ENCODE results near the gene GIPC3.
A peak's percentile ranks its signal among the peaks of the same experiment; 100 is the strongest.
"Not testable (repeated sequence)": the region's sequence is repeated elsewhere in the genome, so short reads cannot be mapped to it uniquely, and the experiment has no call there.

Gene GIPC3

DNA sequence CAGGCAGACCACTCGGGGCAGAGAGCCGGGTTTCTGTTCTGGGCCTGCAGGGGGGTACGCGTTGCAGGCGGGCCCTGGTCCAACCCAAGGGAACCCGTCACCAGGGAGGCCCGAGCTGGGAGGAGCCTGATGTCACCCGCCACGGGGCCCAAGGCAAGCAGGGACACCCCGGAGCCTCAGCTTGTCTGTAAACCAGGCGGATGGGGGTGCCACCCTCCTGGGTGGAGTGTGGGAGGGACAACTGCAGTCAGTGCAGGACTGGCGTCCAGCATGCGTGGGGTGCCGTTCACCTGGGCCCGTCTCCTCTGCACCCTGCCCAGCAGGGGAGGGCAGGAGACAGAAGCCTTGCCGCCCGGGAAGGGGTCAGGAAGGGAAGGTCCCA is 34.3 kb downstream of the GIPC3 start:
- no peak for DNase-seq

DNA sequence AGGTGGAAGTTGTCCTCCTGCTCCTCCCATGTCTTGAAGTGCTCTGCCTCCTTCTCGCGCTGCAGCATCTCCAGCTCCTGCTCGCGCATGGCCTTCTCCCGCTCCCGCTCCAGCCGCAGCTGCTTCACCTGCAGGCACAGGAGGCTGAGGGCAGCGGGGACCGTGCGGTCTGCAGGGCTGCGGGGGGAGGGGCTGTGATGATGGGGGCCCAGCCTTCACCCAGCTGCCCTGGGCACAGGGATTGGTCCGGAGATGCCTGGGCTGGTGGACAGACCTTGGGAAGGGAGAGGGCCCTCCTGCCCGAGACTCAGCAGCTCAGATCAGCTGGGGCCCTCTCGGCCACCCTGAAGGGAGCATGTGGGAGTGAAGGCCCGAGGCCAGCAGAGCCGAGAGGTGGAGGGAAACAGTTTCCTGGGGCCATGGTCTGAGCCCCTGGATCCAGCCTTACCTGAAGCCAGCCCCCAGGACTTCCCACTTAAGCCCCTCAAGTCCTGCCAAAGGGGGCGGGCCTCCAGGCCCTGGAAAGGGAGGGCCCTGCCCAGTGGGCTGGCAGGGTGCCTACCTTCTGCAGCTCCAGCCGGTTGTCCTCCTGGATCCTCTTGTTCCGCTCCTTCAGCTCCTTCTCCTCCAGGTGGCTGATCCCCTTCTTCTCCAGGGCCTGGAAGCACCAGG is 35.0 kb downstream of the GIPC3 start:
- DNase-seq: no peak

DNA sequence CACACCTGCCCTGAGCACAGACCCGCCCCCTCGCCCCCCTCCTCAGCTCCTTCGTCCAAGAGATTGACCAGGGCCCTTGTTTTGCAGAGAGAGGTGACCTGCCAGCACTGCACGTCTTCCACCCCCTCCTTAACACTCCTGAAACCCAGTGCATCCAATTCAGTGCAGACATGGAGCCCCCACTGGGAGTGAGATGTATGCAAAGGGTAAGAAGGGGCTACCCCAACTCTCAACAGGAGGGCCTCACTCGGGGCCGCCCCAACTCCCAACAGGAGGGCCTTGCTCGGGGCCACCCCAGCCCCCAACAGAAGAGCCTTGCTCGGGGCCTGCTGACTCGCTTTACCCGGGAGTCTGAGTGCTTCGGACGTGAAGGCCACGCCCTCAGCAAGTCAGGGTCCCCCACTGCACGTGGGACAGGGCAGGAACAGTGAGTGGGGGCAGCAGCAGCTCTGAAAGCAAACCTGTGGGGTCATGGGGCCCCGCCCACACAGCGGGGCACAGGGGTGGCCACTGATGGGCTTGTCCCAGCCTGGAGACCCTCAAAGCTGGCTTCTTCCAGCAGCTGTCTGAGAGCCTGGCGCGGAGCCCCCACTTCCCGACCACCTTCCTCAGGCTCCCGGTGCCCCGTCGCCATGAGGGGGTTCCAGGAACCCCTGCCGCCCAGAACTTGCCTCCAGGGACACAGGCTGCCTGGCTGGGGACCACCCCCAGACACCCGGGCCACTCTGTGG is 35.7 kb downstream of the GIPC3 start:
- DNase-seq: no peak

DNA sequence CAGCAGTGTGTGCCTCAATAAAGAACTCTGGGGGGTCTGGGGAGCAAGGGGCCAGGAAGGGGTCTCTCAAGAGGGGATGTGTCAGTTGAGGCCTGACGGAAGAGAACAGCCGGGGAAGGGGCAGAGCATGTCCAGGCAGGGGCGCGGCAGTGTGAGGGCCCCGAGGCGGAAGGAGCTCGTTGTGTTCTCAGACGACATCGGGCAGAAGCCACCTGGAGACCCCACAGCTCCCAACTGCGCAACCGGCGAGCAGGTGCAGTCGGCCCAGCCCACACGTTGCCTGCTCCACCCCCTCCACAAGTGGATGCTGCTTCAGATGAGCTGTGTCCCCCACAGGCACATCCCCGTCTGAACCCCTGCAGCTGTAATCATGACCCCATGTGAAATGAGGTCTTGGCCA is 36.4 kb downstream of the GIPC3 start:
- no peak for DNase-seq

DNA sequence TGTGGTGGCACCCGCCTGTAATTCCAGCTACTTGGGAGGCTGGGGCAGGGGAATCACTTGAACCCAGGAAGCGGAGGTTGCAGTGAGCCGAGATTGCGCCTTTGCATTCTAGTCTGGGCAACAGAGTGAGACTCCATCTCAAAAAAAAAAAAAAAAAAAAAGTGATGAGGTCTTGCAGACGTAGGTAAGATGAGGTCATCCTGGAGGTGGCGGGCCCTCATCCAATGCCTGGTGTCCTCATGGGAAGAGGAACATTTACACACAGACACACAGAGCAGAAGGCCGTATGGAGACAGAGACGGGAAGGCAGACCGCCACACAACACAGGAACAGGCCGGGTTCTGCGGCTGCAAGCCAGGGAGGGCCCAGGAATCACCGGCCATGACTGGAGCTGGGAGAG is 36.9 kb downstream of the GIPC3 start:
- no peak for DNase-seq

DNA sequence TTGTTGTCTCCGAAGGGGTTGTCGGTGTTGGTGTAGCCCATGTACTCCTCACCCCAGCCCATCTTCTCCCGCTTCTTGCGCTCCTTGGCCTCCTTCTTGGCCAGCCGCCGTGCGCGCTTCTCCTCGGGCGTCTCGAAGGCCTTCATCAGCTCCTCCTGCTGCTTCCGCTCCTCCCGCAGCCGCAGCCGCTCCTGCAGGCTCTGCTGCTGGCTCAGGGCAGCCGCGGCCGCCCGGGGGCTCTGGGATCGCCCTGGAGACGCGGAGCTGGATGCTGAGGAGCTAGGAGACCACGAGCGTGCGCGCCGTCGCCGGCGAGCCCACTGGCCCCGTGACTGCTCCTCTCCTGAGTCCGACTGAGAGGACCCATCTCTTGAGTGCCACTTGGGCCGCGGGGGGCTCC is 38.4 kb downstream of the GIPC3 start:
- no peak for DNase-seq

DNA sequence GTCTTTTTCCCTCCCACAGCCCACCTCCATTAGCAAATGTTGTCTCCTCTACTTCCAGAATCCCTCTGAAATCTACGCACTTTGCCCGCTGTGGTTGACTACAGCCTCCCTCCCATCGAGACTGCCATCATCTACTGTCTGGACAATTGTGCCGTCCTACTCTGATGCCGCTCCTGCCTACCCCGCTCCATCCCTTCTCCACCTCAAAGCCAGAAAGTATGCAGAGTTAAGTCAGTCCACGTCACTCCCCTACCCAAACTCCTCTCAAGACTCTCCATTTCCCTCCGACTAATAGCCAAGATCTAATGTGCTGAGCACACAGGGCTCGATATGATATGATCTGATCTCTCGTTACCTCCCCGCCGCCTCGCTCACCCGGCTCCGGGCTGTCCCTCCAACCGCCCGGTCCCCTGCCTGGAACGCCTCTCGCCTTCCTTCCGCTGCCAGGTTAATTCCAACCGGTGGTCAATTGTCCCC is 40.8 kb downstream of the GIPC3 start:
- DNase-seq: no peak

DNA sequence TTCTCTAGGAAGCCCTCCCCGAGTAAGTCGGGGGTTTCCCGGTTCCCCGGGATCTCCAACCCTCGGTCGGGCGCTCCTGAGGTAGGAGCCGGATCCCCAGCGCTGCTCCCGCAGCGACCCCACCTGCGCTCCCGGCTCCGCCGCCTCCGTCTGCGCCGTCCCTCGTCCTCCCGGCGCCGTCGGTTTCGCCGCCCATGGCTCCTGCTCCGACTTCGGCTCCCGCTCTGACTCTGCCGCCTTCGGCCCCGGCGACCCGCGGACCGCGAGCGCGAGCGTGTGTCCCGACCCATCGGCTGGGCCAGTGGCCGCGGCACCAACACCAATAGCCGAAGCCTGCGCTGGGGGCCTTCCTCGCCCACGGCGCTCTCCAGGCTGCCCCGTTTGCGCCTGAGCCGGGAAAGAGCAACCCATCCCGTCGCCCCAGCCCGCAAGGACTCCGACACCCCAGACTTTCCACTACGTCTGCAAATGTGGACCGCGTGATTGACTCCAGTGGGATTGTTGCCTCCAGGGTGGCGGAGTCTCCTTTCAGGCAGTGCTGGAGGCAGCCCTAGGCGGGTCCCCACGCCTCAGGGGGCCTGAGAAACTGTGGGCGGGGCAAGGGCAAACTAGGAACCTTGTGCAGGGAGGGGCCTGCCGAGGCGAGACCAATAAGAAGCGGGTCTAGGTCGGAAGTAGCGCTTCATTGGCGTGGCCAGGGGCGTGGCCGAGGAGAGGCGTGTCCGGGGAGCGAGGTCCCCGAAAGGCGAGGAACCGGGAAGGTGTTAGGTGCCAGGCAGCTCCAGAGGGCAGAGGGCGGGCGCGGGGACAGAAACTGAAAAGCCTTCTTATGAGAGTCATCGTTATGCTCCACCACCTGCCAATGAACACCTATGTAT is 41.4 kb downstream of the GIPC3 start, which contains the start of gene CACTIN:
CACTIN (minus strand) TSS at position 318 of the 878 bp plus-strand sequence; CDS start at position 290, 28 bp downstream.
- peak; percentile 98 for DNase-seq

DNA sequence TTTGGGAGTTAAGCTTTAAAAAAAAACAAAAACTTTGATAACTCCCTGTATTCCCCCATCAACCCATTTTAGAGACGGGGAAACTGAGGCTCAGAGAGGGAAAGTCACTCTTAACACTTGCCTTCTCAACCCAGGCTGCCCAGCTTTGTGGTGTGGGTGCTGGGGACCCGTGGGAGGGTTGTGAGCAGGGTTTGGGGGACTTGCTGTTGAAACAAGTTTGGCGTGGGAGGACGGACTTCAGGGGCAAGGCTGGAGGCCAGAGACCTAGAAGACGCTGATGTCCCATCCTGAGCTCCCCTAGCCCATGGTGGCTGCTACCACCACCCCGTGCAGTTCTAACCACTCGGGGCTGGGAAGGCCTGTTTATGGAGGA is 42.1 kb downstream of the GIPC3 start:
- no peak for DNase-seq

DNA sequence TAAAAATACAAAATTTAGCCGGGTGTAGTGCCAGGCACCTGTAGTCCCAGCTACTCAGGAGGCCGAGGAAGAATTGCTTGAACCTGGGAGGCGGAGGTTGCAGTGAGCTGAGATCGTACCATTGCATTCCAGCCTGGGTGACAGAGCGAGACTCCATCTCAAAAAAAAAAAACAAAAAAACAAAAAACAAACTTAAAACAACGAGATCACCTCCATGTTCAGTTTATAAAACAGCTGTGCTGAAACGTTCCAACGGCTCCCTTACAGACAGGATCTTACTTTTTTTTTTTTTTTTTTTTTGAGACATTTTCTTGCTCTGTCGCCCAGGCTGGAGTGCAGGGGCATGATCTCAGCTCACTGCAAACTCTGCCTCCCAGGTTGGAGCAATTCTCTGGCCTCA is 43.5 kb downstream of the GIPC3 start:
- not testable (repeated sequence) for DNase-seq

DNA sequence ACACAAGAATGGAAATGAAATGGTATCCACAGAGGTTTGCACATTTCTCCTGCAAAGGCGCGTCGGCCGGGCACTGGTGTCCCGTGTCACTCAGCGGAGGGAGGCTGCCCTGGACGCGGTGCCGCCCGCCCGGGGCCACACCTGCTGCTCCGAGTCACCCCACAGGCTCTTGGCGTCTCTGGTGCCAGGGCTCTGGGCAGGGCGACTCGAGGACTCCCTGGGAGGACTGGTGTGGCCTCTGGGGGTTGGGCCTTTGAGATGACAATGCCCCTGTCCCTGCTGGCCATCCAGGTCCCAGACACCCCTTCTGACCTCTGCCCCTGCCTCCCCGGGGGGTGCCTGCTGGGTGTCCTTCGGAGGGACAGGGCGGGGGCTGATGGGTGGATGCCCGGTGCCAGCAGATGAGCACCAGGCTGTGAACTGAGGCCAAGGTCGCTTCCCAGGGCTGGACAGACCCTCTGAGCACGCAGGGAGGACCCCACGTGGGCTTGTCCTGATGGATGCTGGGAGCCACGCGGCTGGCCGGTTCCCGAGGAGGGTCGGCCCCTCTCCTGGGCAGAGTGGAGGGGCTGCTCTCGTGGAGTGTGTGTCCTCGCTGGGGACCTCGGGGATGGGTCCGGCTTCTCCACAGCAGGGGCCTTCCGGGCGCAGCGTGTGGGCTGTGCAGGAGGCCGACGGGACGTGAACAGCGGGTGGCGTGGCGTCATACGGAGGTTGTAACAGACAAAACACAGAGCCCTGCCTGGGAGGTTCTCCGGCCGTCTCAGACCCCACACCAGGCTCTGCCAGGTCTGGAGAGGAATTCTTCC is 46.0 kb downstream of the GIPC3 start:
- no peak for DNase-seq

DNA sequence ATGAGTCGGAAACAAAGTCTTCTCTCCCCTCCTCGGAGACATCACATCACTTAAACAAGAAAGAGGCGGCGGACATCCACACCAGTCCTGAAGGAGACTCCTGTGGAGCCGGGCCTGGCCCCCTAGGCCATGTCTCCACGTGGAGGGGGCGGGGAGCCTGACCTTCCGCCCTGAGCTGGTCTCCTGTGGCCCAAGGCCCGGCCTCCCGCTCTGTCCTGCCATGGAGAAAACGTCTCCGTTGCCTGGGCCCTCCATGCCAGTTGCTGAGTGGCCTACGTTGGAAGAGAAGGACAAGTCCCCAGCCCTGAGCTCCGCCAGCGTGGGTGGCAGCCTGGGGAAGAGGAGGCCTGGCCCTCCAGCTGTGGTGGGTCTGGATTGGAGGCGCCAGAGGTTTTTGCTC is 46.8 kb downstream of the GIPC3 start:
- DNase-seq: no peak

DNA sequence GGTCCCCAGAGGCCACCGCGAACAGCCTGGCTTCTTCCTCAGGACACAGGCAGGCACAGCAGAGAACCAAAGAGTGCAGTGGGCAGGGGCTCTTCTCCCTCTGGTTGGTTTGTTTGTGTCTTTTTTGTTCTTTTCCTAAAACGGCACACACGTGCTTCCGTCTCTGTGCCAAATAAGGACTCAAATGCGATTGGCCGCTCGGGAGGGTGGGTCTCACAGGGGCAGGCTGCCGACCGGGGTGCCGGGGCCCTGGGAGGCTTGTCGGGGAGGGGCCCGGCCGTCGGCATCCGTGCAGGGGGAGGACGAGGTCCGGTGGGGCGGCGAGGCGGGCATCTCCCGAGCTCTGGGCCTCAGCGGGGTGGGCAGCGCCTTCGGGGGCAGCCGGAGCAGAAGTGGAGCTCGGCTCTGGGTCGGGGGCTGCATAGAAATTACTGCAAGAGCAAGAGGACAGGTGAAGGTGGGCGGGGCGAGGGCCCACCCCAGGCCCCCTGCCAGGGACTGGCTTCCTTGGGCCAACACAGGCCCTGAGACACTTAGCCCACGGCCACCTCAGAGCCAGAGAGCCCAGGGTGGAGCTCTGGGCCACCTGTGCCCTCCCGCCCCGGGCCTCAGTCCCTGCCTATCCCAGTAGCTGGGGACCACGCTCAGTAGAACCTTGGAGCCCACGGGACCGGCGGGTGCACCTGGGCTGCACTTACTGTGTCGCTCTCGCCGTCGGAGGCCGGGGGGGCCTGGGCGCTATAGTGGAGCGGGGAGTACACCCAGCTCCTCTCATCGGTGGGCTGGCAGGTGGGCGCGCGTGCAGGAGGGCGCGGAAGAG is 47.7 kb downstream of the GIPC3 start:
- no peak for DNase-seq

DNA sequence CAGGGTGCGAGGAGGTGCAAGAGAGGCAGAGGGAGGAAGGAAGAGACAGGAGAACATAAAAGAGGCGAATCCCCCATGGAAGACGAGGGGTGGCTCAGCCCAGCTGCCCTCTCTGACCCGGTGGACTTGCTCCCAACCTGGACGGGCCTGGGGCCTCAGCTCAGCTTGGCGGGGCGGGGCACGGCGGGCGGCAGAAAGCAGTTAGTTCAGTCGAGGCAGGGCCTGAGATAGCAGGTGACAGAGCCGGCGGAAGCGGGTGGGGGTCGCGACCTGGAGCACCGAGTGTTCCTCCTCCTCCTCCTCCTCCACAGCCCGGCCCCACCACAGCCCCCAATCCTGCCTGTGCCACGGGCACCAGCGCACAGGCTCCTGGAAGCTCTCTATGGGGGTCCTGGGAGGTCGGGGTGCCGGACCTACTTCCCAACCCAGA is 48.3 kb downstream of the GIPC3 start:
- DNase-seq: no peak

DNA sequence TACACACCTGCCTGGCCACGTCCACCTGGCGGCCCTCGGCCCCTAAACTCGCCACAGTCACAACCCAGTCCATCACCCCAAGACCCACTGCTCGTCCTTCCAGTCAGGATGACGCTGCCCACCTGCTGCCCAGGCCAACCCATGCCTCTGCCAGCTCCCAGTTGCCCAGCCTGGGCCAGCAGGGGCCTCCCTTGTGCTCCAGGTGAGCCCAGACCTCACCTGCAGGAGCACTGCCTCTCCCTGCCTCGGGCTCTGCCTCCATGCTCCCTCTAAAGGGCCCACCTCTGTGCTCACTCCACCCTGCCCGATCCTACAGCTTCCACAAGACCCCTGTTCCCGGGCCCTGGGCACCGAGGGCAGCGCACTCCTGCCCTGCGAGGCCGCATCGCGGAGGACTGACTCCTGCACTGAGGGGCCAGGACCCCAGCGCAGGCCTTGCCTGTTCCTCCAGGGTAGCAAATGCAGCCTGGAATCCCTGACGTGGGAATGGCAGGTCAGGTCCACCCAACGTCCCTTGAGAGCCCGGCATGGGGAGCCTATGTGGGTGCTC is 49.3 kb downstream of the GIPC3 start:
- no peak for DNase-seq

DNA sequence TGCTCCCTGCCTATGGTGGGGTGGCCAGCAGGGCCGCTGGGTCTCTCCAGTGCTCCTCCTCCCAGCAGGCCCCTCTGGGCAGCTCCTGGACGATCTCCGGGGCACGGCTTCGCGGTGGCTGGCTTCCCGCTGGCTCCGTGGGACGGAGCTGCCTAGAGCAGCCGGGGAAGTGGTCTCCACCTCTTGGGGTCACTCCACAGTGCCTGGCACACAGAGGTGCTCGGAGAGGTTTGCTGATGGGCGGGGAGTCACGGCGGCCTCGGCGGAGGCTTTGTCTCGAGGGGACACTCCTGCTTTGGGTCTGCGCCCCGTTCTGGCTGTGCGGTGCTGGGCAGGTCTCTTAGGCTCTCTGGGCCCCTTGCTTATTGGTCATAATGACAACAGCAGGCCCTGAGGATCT is 51.2 kb downstream of the GIPC3 start:
- DNase-seq: no peak

DNA sequence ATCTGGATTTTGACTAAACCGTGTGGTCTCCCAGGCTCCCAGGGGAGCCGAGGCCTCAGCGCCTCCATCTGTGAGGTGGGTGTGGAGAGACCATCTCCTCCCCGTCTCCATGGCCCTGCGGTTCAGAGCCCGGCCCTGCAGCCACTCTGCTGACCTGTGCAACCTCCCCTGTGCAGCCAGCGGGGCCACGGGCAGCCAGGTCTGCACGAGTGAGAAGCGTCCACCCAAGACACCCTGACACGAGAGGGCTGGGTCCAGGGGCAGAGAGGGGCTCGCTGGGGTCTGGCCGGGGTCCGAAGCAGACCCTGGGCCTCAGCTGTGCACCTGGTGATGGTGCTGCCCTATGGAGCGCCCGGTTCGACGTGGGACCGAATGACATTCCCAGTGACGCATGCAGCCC is 51.7 kb downstream of the GIPC3 start:
- DNase-seq: no peak

DNA sequence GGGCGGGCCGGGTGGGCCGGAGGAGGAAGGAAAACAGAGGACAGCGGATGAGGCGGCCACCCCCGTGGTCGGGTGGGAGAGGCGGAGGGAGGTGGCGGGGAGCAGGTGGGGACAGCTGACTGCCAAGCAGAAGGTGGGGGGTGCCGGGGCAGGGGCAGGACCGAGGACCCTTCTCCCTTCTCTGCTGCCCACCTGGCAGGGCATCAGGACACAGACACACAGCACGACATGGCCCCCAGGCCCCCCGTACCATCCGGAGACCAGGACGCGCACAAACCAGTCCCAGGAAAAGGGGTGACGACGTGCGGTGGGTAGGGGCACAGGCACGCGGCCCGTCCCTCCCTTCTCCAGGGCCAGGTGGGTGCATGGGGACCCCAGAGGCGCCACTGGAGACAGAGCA is 52.3 kb downstream of the GIPC3 start:
- DNase-seq: no peak

DNA sequence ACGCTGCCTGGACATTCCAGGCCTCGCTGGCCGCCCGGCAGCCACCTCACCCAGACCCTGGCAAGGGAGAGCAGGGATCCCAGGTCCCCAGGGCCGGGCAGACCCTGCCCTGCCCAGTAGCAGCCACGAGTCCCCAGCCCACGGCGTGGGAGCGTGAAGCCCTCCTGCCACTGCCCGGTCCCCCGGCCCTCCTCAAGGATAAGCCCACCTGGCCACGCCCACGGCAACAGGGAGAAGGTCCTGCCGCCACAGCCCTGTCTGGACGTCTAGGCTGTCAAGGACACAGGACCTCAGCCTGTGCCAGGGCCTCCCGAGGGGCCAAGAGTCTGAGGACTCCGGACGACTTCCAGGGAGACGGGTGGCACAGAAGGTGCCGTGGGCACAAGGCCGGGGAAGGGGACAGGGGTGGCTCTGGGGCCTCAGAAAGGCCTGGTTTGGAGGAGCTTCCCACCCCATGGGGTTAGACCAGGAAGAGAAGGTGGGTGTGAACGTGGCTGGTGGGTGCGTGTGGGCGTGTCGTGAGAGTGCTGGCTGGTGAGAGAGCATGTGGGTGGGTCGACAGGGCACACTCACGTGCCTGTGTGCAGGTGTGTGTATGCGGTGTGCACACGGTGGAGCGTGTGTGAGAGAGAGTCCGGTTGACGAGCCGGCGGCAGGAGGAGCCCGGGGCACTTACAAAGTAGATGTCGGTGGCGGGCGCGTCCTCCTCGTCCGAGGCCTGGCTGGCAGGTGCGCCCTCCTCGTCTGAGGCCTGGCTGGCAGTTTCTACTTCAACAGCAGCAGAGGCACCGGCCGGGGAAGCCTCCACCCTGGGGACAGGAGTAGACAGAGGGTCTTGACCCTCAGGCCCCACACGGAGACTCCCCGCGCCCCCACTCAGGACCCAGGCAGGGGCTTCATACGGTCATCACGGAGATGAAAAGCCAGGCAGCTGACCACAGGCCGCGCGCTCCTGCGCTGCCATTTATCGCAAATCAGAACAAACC is 53.2 kb downstream of the GIPC3 start:
- DNase-seq: no peak

DNA sequence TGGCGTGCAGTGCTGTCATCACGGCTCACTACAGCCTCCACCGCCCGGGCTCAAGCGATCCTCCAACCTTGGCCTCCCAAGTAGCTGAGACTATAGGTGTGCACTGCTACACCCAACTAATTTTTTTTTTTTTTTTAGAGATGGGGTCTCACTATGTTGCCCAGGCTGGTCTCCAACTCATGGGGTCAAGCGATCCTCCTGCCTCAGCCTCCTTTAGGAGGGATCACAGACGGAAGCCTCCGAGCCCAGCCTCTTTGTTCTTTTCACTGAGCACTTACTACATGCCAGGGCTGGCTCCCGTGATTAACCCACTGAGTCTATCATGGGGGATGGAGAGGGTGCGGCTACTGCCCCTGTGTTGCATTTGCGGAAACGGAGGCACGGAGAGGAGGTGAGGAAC is 54.2 kb downstream of the GIPC3 start:
- no peak for DNase-seq

Measured in CD4-positive, alpha-beta T cell treated with Interferon gamma for 1 hour (primary cell).